NCI-H1092 treated with DMSO at 0.1 percent for 48 hours (cell line): ENCODE results near the gene ROBO1.

Source experiments
- DNase-seq: peaks from one replicate; lab custom pipeline; 2025; lab: John Stamatoyannopoulos, UW

The ROBO1 gene

GRCh38 chr3:79066481-79066880 lies 701.3 kb downstream of the ROBO1 start:
- DNase-seq: no peak

DNA sequence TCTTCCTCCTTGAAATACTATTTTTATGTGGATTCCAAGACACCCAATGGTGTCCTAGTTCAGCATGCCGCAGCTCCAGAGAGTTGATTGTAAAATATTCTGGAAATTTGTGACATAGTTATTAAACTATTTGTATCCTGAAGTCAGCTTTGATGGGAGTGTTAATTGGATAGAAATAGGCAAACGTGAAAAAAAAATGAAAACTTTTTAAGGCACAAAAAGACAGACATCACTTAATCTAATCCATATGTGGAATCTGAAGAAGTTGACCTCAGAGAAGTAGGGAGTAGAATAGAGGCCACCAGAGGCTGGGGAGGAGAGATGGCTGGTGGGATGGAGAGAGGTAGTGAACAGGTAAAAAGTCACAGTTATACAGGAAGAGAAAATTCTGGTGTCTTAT lies 704.2 kb downstream of the ROBO1 start:
- no peak for DNase-seq

- no peak for DNase-seq
Observed at GRCh38 chr3:79057756-79058155, 710.0 kb downstream of the ROBO1 start.

GRCh38 chr3:79056498-79056897 lies 711.3 kb downstream of the ROBO1 start:
- no peak for DNase-seq

DNA sequence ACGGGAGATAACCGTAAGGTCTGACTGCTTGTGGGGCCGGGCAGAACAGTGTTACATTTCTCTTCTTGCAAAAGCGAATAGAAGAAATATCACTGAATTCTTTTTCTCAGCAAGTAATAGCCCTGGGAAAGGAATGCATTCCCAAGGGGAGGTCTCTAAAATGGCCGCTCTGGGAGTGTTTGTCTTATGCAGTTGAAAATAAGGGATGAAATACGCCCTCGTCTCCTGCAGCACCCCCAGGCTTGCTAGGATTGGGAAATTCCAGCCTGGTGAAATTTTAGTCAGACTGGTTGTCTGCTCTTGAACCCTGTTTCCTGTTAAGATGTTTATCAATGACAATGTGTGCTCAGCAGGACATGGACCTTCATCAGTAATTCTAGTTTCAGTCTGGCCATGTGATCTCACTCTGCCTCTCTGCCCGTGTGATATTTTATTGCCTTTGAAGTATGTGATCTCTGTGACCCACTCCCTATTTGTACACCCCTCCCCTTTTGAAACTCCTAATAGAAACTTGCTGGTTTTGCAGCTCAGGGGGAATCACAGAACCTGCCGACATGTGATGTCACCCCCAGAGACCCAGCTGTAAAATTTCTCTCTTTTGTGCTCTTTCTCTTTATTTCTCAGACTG lies 715.6 kb downstream of the ROBO1 start:
- no peak for DNase-seq

DNA sequence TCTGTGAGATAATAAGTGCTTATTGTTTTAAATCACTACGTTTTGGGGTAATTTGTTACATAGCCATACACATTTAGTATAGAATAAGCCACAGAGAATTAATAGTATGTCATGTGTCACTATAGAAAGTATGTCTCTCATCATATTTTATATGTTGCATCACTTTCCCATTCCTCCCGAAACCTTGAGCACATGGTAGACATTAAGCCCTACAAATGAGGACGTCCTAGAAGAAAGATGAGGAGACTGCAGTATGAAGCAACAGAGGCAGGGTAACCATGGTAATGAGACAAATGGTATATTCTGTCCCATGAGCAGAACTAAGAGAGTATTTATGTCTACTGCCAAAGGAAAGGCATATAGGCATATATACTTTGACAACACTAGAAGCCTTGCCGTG lies 720.2 kb downstream of the ROBO1 start:
- DNase-seq: no peak

DNA sequence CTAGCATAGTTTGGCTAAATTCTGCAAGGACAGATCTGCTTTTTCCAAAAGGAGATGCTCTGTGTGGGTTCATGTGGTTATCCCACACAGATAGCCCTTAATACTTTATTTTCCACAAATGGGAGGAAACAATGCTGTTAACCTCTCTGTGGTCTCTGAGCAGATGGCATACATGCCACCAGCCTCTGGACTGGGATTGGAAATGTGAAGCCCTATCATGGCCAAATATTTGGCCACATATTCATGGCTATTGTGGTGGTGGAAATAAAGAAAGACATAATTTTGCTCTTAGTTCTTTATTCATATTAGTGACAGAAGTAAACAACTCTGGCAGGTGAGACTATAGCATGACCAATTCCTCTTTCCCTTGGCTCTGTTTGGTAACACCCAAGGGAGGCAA lies 726.2 kb downstream of the ROBO1 start:
- no peak for DNase-seq

- DNase-seq: no peak
Observed at GRCh38 chr3:79040701-79041100, 727.1 kb downstream of the ROBO1 start.

DNA sequence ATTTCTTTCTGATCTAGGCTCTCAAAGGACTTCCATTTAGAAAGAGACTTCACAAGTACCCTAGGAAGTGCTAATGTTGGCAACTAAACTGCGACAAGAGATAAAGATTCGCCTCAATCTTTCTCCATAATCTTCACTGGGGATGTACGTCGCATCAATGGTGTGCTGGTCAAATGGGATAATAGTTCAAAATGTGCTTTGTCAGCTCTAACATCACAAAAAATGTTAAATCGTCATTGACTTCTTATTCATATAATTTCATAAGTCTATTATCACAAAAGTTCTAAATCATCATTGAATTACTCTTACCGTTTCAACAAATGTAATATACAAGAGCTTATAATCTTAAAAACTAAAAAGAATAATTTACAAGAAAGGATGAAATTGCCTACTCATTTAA lies 727.7 kb downstream of the ROBO1 start:
- no peak for DNase-seq

GRCh38 chr3:79039192-79039591 lies 728.6 kb downstream of the ROBO1 start:
- DNase-seq: no peak

GRCh38 chr3:79038636-79039035 lies 729.2 kb downstream of the ROBO1 start:
- DNase-seq: no peak

GRCh38 chr3:79038057-79038456 lies 729.7 kb downstream of the ROBO1 start:
- no peak for DNase-seq

- peak; percentile 60 for DNase-seq
Observed at GRCh38 chr3:79032686-79033318, 735.0 kb downstream of the ROBO1 start.

DNA sequence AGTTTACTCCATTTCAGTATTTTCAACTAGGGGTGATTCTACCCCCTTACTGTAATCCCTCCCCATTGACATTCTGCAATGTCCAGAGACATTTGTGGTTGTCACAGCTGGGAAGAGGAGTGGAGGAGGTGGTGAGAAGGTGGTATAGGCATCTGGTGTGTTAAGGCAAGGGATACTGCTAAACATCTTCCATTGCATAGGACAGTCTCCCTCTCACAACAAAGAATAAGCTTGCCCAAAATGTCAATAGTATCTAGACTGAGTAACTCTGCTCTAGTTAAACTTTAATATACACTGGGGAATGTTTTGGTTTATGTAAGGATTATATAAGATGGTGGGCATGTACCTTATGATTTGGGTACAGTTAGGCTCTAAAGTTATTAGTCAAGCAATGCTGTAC lies 737.6 kb downstream of the ROBO1 start:
- no peak for DNase-seq

DNA sequence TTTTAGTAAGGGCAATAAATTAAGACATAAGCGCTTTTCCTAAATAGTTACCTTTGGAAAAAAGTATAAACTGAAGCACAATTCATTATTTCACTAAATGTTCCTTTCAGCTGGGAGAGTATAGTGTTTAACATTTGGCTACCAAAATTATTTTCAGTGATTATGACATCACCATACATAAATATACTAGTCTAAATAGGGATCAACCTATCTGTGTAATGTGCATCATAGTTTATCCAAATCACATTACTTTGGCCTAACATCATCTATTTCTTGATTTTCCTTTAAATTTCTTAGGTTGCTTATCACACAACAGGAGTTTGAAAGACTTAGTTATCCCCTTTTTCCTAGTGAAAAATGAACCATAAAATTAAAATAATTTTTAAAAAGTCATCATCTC lies 738.9 kb downstream of the ROBO1 start:
- DNase-seq: no peak

DNA sequence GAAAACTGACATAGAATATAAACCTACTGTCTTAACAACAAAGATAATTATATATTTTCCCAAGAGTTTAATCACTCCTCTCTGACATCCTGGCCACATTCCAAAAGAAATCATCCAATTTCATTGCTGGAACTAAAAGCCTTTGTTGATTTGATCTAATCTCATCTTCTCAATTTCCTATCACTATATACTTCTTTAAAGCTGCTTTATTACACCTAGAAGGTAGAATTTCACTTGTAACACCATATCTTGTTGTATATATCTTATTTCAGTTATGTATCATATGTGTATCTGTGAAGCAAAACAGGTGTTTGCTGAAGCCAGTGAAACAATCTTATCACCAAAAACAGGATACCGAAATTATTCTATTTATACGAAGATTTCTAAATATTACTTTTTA lies 740.2 kb downstream of the ROBO1 start:
- no peak for DNase-seq

DNA sequence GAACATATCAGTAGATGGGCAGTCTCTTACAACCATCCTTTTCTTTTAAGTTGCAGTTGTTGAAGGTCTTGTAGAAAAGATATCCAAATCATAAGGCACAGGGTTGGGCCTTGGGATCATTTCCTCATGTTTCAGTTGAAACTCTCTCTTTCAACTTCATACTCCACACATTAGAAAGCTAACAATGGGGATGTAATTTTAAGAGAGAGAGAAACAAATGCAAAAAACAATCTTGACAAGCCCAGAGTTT lies 747.9 kb downstream of the ROBO1 start:
- no peak for DNase-seq

DNA sequence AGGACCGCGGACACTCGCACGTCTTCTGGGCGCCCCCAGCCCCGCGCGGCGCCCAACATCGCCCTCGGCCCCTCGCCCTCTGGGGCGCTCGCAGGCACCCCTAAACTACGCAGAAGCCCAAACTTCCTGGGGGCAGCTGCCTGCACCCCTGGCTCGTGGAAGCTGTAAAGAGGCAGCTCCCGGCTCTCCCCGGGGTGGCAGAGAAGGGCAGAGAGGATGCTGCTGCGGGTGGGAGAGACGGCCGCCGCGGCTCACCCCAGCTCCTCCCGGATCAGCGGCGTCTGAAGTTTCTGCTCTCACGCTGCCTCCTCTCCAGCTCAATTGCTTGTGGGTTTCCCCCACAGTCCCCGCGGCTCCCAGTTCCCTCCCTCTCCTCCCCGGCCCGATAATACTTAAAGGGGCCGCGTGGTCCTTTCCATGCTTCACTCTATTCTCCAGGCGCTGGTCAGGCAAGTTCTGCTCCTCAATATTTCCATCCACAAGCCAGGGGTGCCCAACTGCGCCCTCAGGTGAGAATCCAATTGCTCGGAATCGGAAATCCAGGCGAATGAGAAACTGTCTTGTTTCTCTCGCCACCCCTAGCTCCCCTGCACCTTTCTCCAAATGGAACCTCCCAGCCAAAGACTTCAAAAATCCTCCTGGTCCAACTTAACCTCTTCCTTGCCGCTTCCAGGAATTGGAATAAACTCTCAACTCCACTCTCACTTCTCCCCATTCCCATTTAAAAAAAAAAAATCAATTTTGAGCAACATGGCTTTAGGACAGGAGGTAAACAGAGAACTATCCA lies 748.5 kb downstream of the ROBO1 start:
- DNase-seq: peak; percentile 82

- DNase-seq: peak; percentile 43
Observed at GRCh38 chr3:79018671-79019136, 749.1 kb downstream of the ROBO1 start.

- DNase-seq: no peak
Observed at GRCh38 chr3:79018265-79018664, 749.5 kb downstream of the ROBO1 start.

- no peak for DNase-seq
Observed at GRCh38 chr3:79016587-79017376, 751.0 kb downstream of the ROBO1 start.

GRCh38 chr3:79015854-79016253 lies 751.9 kb downstream of the ROBO1 start:
- DNase-seq: no peak

DNA sequence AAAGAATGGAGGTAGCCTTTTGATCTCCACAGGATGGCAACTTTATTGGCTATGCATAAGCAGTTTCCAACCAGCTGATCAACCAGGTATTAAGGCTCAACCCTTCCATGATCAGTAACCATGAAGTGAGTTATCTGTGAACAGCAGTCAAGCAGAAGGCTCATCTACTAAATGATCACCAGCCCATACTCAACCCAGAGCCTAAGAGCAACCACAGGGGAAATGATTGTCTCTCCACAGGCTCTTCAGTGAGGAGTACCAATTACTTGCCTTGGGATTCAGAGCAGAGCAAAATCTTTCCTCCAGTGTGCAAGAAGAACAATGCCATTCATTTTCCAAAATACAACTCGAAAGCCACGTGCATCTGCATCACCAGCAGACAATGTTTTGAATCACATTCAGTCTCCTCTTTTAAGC lies 754.8 kb downstream of the ROBO1 start:
- no peak for DNase-seq
